DMS 273 treated with DMSO at 0.1 percent for 48 hours (cell line): ENCODE data around the gene PIN4.
A peak's percentile ranks its signal among the peaks of the same experiment; 100 is the strongest.
"Not testable (repeated sequence)": the region's sequence is repeated elsewhere in the genome, so short reads cannot be mapped to it uniquely, and the experiment has no call there.

Source experiments
- DNase-seq: peaks from one replicate; lab custom pipeline; 2025; lab: John Stamatoyannopoulos, UW

PIN4 gene

DNA sequence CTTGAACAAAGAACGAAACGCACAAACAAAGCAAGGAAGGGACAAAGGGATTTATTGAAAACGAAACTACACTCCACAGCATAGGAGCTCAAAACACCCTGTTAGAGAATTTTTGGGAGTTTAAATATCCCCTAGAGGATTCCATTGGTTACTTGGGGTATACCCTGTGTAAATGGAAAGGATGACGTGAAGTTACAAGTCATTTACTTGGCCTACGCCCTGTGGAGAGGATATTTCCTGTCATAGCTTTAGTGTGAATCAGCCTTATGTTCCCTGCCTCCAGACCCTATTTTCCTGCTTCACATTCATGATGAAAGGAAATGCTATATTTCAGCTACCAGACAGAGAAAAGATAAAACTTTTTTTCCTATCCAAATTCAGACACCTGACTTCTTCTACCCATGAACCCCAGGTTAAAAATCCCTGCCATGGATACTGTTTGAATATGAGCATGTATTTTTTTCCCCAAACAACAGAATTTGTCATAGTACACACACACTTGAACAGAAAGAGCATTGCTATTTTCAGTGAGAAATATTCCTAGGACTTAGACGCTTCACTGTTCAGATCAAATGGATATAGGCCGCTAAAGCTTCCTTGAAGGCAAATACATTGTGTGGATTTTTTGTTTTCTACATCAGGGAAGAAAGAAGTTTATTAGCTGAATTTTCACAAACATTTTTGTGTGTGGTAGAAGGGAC is 20.4 kb downstream of the PIN4 start:
- no peak for DNase-seq

DNA sequence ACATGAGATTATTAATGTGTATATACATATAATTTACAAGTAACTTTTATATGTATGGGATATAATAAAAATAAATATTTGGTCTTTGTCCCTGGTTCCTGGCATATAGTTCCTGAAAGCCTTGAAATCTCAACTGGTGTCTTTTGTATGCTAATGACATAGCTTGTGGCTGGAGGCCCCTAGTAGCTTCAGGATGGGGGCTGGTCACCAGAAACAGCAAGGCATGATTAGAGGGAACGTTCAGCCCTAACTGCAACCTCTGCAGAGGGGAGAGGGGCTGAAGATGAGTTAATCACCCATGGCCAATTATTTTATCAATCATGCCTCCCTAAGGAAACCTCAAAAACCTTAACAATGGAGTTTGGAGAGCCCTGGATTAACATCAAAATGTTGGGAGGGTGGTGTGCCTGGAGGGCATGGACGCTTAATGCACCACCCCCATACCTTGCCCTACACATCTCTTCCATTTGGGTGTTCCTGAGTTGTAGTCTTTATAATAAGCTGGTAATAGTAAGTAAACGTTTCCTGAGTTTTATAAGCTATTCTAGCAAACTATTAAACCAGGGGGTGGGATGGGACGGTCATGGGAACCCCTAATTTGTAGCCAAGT is 21.3 kb downstream of the PIN4 start:
- DNase-seq, result no peak

DNA sequence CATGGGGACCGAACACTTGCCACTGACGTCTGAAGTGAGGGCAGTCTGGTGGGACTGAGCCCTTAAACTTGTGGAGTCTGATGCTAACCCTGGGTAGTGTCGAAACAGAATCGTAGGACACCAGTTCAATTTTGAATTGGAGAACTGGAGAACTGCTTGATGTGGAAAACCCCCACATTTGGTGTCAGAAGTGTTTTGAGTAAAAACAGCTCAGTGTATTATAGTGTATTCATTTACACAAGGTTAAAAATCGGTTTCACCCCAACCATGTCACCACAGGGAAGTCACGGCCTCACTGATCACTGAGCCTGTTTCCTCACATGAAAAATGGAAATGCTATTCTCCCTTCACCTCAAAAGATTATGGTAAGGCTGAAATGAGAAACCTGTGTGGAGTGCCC is 21.9 kb downstream of the PIN4 start:
- no peak for DNase-seq

DNA sequence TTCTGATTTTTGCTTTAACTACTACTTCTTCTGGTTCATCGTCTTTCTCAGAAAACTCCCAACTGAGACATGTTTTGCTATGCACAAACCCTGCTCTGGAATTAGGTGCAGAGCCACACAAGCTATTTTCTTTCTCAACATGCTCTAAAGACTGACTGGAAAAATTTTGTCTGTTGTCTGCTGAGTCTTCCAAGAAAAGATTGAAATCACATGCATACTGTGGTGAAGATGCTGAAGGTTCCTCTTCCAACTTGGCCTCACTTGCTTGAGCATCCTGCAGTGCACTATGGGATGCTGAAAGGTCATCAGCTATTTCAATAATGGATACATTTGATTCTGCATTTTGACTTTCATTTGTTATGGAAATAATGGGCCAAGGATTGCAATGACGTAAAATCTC is 24.1 kb downstream of the PIN4 start:
- no peak for DNase-seq

DNA sequence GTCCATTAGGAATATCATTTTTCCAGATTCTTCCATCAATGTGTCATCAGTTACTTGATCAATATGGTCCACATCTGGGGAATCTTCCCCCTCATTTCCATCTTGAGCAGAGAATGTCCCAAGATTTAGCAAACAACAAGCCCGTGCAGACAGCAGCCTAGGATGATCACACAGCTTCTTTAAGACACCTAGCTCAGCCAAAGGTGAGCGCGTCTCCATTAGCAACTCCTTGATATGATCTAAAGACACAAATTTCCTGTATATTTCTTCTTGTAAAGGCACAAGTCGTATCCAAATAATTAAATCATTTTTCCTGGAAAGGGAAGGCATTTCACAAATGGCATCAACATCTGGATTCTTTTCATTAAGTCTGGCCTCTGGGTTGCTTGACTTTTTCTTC is 25.8 kb downstream of the PIN4 start:
- DNase-seq, result no peak

DNA sequence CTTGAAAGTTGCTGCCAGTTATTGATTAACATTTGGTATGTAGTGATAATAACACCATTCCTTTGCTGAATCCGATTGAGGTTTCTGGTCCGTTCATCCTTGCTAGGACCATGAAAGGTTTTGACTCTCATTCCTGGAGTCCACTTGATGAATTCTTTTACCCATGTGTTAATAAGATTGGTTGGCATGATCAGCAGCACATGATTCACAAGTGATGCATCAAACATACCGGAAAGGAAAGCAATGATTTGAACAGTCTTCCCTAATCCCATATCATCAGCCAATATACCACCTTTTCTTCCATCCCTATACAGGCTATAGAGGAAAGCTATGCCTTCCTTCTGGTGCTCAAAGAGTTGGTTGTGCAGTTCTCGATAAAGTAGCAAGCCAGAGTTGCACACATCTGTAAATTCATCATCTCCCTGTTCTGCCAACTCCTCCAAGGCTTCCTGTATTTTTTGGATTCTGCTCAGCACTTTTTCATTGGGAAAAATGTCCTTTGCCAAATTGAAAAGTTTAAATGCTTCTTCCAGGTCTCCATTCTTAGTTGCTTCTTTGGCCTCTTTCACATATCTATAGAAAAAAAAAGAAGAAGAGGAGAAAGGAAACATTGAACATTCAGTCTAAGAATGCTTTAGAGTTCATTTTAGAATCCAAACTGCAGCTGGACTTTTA is 26.7 kb downstream of the PIN4 start:
- no peak for DNase-seq

DNA sequence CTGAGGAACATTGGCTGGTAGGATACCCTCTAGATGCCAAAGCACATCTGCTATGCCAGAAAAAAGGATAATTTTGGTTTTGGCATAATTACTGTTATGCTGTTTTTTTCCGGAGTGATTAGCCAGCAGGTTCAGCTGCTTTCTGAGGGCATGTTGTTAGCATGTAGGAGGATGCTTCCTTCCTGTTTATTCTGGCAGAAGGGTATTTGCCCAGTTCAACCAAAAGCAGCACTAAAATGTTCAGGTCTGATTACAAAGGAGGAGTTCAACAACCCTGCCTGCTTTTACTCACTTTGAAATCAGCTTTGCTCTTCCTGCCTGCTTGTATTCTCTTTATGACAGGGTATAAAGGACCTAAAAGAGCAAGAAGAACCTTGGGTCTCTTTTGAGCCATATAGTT is 35.4 kb downstream of the PIN4 start:
- no peak for DNase-seq

DNA sequence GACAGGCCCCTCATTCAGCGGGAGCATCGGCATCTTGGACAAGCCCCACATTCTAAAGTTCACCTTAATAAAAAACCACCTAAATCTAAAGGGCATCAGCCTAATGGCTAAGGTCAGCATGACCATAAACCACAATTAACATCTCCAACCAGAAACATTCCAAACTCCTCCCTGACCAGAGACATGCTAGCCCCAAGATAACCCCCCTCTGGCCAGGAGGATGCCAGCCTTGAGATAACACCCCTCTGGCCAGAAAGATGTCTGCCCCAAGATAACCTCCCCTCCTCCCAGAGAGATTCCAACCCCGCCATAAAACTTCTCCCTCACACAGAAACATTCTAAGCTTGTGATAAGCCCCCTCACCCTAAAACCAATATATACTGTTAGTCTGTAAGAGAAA is 38.8 kb downstream of the PIN4 start:
- DNase-seq, result not testable (repeated sequence)

DNA sequence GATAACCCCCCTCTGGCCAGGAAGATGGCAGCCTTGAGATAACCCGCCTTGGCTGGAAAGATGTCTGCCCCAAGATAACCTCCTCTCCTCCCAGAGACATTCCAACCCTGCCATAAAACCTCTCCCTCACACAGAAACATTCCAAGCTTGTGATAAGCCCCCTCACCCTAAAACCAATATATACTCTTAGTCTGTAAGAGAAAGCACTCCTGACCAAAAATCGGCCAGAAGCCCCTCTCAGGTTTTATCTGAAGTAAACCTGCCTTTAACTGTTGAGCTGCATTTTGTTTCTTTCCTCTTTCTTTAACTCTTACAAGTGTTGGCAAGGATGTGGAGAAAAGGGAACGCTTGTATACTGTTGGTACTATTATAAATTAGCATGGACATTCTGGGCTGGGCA is 48.7 kb downstream of the PIN4 start:
- no peak for DNase-seq

DNA sequence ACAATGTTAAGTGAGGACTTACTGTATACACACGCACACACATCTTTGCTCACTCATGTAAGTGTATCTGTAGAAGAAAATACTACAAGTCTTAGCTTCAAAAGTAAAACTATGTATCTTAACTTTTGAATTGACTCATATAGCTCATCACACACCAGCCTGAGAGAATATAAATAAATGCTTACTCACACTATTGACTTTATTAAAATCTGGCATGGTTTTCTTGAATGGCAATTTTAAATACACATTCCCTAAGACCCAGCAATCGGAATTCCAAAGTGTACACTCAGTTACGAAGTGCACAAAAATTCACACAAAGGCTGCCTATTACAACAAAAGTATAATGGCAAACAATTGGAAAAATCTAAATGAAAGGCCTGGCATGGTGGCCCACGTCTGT is 55.3 kb downstream of the PIN4 start:
- DNase-seq, result no peak

DNA sequence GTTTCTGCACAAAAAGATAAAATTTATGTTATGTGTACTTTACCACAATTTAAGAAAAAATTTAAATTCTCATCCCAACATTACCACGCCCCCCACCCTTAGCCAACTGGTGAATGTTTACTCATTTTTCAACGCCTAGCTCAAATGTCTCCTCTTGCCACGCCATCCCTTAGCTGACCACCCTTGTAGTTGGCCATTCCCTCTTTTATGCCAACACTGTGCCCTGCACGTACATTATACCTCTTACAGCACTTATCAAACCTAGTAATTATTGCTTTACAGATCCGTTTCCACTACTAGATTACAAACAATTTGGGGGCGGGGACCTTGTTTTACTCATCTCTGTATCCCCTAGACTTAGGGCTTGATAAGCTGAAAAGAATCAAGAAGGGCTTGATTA is 56.6 kb downstream of the PIN4 start:
- DNase-seq, result no peak

DNA sequence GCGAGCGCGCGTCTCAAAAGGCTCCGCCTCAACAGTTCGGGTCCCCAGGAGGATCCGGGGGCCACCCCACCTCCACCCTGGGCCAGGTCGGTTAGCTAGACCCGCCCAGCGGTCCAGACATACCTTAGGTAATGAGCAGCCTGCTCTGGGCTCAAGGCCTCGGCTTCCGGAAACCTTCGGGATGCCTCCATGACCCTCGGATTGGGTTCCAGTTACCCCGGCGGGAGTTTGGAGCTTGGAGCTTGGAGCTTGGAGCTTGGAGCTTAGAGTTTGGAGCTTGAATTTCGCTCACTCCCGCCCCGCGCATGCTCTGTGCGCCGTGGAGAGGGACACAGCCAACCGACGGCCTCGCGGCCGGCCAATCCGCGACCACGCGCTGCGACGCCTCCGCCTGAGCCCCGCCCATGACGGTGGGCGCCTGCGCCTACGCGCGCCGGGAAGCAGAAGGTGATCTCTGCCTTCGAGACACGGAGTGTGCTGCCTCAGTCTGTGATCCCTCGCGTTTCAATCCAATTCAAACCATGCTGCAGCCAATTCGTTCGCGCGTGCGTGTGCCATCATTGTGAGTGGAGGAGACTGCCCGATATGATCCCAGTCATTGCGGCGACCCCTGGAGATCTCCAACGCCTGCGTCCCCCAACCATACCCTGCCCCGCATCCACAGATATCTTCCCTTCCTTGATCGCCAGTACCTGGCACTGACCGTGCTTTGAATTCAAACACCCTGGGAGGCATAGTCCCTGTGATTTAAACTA is 57.3 kb downstream of the PIN4 start, which contains the start of gene ERCC6L:
Gene ERCC6L (minus strand): TSS at position 307 of the 755 bp plus-strand sequence. CDS start 116 bp downstream, at position 191.
- peak; percentile 82 for DNase-seq

DNA sequence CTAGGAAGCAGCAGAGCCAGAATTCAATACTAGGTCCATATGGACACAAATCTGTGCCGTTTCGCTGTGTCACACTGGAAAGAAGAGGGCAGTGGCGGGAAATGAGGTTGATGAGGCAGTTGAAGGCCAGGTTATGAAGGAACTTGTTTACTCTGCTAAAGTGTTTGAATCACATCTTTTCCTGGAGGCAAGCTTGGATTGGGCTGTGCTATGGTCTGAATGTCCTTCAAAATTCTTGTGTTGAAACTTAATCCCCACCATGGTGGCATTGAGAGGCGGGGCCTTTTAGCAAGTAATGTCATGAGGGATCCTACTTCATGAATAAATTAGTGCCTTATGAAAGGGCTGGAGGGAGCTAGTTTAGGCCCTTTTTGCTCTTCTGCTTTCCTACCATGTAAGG is 59.4 kb downstream of the PIN4 start:
- DNase-seq, result no peak

DNA sequence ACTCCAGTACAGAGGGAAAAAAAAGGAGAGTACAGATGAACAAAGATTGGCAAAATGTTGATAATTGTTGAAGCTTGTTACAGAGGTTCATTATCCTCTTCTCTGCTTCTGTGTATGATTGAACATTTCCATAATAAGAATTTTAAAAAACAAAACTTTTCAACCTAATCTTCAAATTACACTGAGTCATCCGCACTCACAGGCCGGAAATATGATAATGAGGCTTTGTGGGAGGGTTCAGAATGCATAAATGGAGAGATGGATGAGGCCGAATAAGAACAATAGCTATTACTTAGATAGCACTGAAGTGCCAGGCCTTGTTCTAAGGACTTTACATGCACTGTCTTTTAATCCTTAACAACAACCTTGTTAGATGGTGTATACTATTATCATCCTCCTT is 61.9 kb downstream of the PIN4 start:
- no peak for DNase-seq

DNA sequence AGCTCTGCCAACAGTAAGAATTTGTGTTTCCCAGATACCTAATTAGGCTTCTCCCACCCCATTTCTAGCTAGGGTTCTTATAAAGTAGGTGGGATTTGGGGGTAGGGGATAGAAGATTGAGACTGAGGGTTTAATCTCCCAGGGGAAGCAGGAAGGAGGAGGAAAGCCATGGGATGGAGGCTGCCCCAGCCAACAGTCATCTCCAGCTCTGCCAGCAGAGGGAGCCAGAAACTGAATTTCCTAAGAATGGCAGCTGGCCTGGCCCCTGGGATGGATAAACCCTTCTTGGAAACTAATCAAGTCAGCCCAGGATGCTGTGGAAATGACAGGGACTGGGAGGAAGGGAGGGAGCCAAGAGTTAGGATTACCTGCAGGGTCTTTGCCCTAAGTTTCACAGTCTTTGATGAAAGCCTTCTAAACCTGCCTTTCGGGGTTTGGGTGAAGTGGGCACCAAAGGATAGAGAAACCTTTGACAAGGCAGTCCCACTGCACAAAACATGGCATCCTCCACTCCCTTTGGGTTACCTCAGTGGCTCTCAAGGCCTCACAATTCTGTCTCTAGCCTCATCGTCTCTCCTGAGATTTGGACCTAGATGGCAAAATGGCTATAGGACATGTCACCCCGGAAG is 64.0 kb downstream of the PIN4 start:
- peak; percentile 48 for DNase-seq

DNA sequence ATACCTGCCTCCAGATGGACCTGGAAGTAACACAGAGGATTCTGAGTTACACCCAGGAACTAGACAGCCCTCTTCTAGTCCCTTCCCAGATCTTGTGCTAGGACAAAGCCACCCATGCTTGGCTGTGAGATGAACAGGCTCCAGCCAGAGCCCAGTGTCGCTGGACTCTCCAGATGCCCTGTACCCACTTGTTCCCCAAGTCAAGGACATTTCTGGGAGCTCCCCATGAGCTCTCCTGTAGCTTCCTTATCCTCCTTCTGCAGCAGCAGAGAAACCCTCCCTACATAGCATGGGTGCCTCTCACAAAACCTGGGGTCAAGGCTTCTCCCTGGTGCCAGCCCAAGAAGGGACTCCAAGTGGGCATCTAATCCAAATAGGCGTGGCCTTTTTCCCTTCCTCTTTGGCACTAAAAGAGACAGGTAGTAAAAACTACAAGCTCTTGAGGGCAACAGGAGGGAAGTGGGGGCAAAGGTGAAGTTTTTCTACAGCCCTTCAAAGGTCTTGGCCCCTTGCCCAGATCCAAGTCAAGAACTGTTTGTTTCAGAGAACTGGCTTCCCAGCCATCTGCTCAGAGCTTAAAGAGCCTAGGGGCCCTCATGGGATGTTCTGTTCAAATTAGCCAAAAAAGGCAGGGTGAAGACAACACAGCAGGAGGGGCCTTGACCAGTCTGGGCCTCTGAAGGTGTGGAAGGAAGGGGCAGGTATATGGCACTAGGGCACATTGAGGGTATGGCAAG is 65.8 kb downstream of the PIN4 start:
- peak; percentile 90 for DNase-seq
